Activated CD4-positive, alpha-beta T cell treated with anti-CD3 and anti-CD28 coated beads, Interleukin-2, amount 50 U/mL, for 1 hour (primary cell): ENCODE measurements around the gene TPRKB.
A peak's percentile ranks its signal among the peaks of the same experiment; 100 is the strongest.
"Not testable (repeated sequence)": the region's sequence is repeated elsewhere in the genome, so short reads cannot be mapped to it uniquely, and the experiment has no call there.

Experiments used
- DNase-seq: peaks from one replicate; pipeline ENCODE4 v3.0.0-alpha.2; 2020

TPRKB gene

GRCh38 chr2:73698101-73698500 lies 39.0 kb downstream of the TPRKB start:
- DNase-seq, result no peak

- no peak for DNase-seq
These were observed 39.5 kb downstream of the TPRKB start for GRCh38 chr2:73697606-73698005.

GRCh38 chr2:73696985-73697384 lies 40.2 kb downstream of the TPRKB start:
- DNase-seq, result not testable (repeated sequence)

- DNase-seq, result not testable (repeated sequence)
These were observed 40.6 kb downstream of the TPRKB start for GRCh38 chr2:73696521-73696920.

- DNase-seq, result peak; percentile 3
These were observed 46.6 kb downstream of the TPRKB start for GRCh38 chr2:73690372-73691088.

GRCh38 chr2:73688494-73688893 lies 48.7 kb downstream of the TPRKB start:
- DNase-seq, result not testable (repeated sequence)

- DNase-seq, result no peak
These were observed 51.2 kb downstream of the TPRKB start for GRCh38 chr2:73685764-73686438.

- DNase-seq, result not testable (repeated sequence)
These were observed 52.2 kb downstream of the TPRKB start for GRCh38 chr2:73684905-73685304.

- DNase-seq, result not testable (repeated sequence)
These were observed 52.8 kb downstream of the TPRKB start for GRCh38 chr2:73684325-73684724.

- not testable (repeated sequence) for DNase-seq
These were observed 57.1 kb downstream of the TPRKB start for GRCh38 chr2:73679951-73680571.
